ENCODE data around the gene NR2F1.

GRCh38 chr5:93579692-93580062, 3.3 kb upstream of the NR2F1 start:
- TF ChIP-seq, protein P1, sequence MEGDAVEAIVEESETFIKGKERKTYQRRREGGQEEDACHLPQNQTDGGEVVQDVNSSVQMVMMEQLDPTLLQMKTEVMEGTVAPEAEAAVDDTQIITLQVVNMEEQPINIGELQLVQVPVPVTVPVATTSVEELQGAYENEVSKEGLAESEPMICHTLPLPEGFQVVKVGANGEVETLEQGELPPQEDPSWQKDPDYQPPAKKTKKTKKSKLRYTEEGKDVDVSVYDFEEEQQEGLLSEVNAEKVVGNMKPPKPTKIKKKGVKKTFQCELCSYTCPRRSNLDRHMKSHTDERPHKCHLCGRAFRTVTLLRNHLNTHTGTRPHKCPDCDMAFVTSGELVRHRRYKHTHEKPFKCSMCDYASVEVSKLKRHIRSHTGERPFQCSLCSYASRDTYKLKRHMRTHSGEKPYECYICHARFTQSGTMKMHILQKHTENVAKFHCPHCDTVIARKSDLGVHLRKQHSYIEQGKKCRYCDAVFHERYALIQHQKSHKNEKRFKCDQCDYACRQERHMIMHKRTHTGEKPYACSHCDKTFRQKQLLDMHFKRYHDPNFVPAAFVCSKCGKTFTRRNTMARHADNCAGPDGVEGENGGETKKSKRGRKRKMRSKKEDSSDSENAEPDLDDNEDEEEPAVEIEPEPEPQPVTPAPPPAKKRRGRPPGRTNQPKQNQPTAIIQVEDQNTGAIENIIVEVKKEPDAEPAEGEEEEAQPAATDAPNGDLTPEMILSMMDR (conservative IDR thresholded peaks at IDR 0.05), result no peak
- no peak for TF ChIP-seq EZH2 (IDR thresholded peaks at IDR 0.05; ENCODE audit: low read depth)
